Measurements from ENCODE around the gene FAM120A. TPM values are rescaled to one million over a fixed set of nuclear protein-coding genes. Genes with fewer than 3 reads are reported as not detected.
"Not testable (repeated sequence)": the region's sequence is repeated elsewhere in the genome, so short reads cannot be mapped to it uniquely, and the experiment has no call there.

The FAM120A gene
- 56.6 and 142 TPM in 2 replicates for total RNA-seq

- DNase-seq (ENCODE audit: low read depth): no peak
Measured at GRCh38 chr9:93450945-93451815, at the start of gene FAM120A. Gene FAM120A (plus strand): TSS chr9:93451685. CDS start chr9:93451916, 231 bp downstream.

GRCh38 chr9:93406371-93406770, 45.1 kb upstream of the FAM120A start:
- DNase-seq (ENCODE audit: low read depth): no peak

- DNase-seq (ENCODE audit: low read depth): no peak
Measured at GRCh38 chr9:93413530-93413929, 38.0 kb upstream of the FAM120A start.

- no peak for DNase-seq (ENCODE audit: low read depth)
Measured at GRCh38 chr9:93415176-93415690, 36.3 kb upstream of the FAM120A start.

- DNase-seq (ENCODE audit: low read depth): no peak
Measured at GRCh38 chr9:93416530-93417235, 34.8 kb upstream of the FAM120A start.

GRCh38 chr9:93417538-93417937, 33.9 kb upstream of the FAM120A start:
- no peak for DNase-seq (ENCODE audit: low read depth)

- no peak for DNase-seq (ENCODE audit: low read depth)
Measured at GRCh38 chr9:93419023-93419422, 32.5 kb upstream of the FAM120A start.

GRCh38 chr9:93422977-93423616, 28.4 kb upstream of the FAM120A start:
- no peak for DNase-seq (ENCODE audit: low read depth)

- no peak for DNase-seq (ENCODE audit: low read depth)
Measured at GRCh38 chr9:93427655-93428379, 23.7 kb upstream of the FAM120A start.

GRCh38 chr9:93431539-93432105, 19.9 kb upstream of the FAM120A start:
- DNase-seq (ENCODE audit: low read depth): no peak

GRCh38 chr9:93432964-93433363, 18.5 kb upstream of the FAM120A start:
- no peak for DNase-seq (ENCODE audit: low read depth)

GRCh38 chr9:93434056-93434455, 17.4 kb upstream of the FAM120A start:
- DNase-seq (ENCODE audit: low read depth): no peak

GRCh38 chr9:93435386-93435785, 16.1 kb upstream of the FAM120A start:
- DNase-seq (ENCODE audit: low read depth): no peak

- no peak for DNase-seq (ENCODE audit: low read depth)
Measured at GRCh38 chr9:93436218-93436617, 15.3 kb upstream of the FAM120A start.

- DNase-seq (ENCODE audit: low read depth): no peak
Measured at GRCh38 chr9:93436655-93437407, 14.7 kb upstream of the FAM120A start.

- DNase-seq (ENCODE audit: low read depth): no peak
Measured at GRCh38 chr9:93437996-93438395, 13.5 kb upstream of the FAM120A start.

GRCh38 chr9:93439301-93439700, 12.2 kb upstream of the FAM120A start:
- DNase-seq (ENCODE audit: low read depth): not testable (repeated sequence)

GRCh38 chr9:93440896-93441580, 10.4 kb upstream of the FAM120A start:
- no peak for DNase-seq (ENCODE audit: low read depth)

GRCh38 chr9:93446073-93446472, 5.4 kb upstream of the FAM120A start:
- DNase-seq (ENCODE audit: low read depth): no peak

- DNase-seq (ENCODE audit: low read depth): no peak
Measured at GRCh38 chr9:93447655-93448054, 3.8 kb upstream of the FAM120A start.

Measured in renal cortical epithelial cell (primary cell).